Panc1 (cell line): ENCODE measurements around the gene THRB. TPM values are rescaled to one million over a fixed set of nuclear protein-coding genes. Genes with fewer than 3 reads are reported as not detected.

Experiments
- ATAC-seq: fragments of 200-7000 bp; cut with Tn5 transposase; 2 replicates; pipeline ENCODE4 v1.9.1; 2020; ENCODE audit warnings: mild to moderate bottlenecking, moderate library complexity
- BruUV-seq: library from RNA; stranded (reverse); fragments of 400-500 nt; replicated peaks from 2 replicates; lab custom pipeline; 2021; lab: Mats Ljungman, UMichigan
- CTCF ChIA-PET: fragments of 300-600 bp; sonication (Branson Sonifier 250); formaldehyde crosslinking; loops from one replicate; lab custom pipeline; 2022; ENCODE audit warnings: antibody characterized with exemption; lab: Charles Lee
- POLR2A ChIA-PET: fragments of 300-600 bp; sonication (Branson Sonifier 250); formaldehyde crosslinking; loops from one replicate; lab custom pipeline; 2022; ENCODE audit warnings: antibody characterized with exemption; lab: Charles Lee
- DNase-seq: peaks from one replicate; pipeline ENCODE4 v3.0.0-alpha.2; 2010; ENCODE audit warnings: low read depth, low spot score
- H3K27ac ChIP-seq: 2 replicates; pipeline ENCODE4 v1.5.1; 2011; ENCODE audit warnings: mild to moderate bottlenecking, low read length, inconsistent platforms
- H3K27me3 ChIP-seq: fragments of 200-500 bp; sonication (Bioruptor generic); 2 replicates; pipeline ENCODE4 v1.6.0; 2014; ENCODE audit warnings: low read length, inconsistent platforms; ENCODE audit not compliant: control insufficient read depth, insufficient read depth
- H3K36me3 ChIP-seq: fragments of 200-500 bp; sonication (Bioruptor generic); 2 replicates; pipeline ENCODE4 v1.5.1; 2014; ENCODE audit warnings: inconsistent platforms, mild to moderate bottlenecking, low read length, moderate library complexity; ENCODE audit not compliant: control insufficient read depth, insufficient read depth
- H3K4me1 ChIP-seq: 2 replicates; pipeline ENCODE4 v1.5.1; 2011; ENCODE audit warnings: inconsistent platforms, mild to moderate bottlenecking, low read length, moderate library complexity; ENCODE audit not compliant: control insufficient read depth, insufficient read depth
- H3K4me3 ChIP-seq, 2 experiments: 2 replicates each; pipeline ENCODE4 v1.5.1; 2011 to 2012; ENCODE audit warnings: low read depth in 2 of 2, low read length in 2 of 2, mild to moderate bottlenecking in 2 of 2, inconsistent platforms in 1 of 2, moderate library complexity in 1 of 2
- H3K9me3 ChIP-seq: fragments of 200-500 bp; sonication (Bioruptor generic); 2 replicates; pipeline ENCODE4 v1.5.1; 2014; ENCODE audit warnings: low read depth, mild to moderate bottlenecking, inconsistent platforms, low read length, moderate library complexity; ENCODE audit not compliant: control insufficient read depth, insufficient read depth
- CTCF ChIP-seq: fragments of 450-650 bp; IDR thresholded peaks from 2 replicates; pipeline ENCODE4 v1.5.1; 2017; ENCODE audit warnings: mild to moderate bottlenecking
- POLR2AphosphoS5 ChIP-seq: IDR thresholded peaks from 2 replicates; pipeline ENCODE4 v1.6.1; 2012; ENCODE audit warnings: mild to moderate bottlenecking, low read depth, low read length, moderate library complexity
- REST ChIP-seq, 2 experiments: IDR thresholded peaks; 2 replicates each; pipeline ENCODE4 v1.6.1; 2011 to 2012; ENCODE audit warnings: low read depth in 2 of 2, control low read depth in 1 of 2, low read length in 1 of 2, mild to moderate bottlenecking in 1 of 2, moderate library complexity in 1 of 2; ENCODE audit not compliant: insufficient read depth in 1 of 2
- SIN3A ChIP-seq: IDR thresholded peaks from 2 replicates; pipeline ENCODE4 v1.6.1; 2012; ENCODE audit warnings: low read depth, mild to moderate bottlenecking, low read length, moderate library complexity, borderline replicate concordance; ENCODE audit not compliant: insufficient read depth
- TCF7L2 ChIP-seq: IDR thresholded peaks from 2 replicates; pipeline ENCODE4 v1.6.1; 2011; ENCODE audit warnings: mild to moderate bottlenecking, low read depth, low read length, inconsistent platforms
- in situ Hi-C: cut with HindIII; loops from 2 replicates; pipeline ENCODE4 v1.10.0; 2016; ENCODE audit warnings: low sequenced_read_pairs, low pct_unique_long_range_greater_than_20kb
- intact Hi-C: fragments of 100-400 bp; cut with micrococcal nuclease; formaldehyde crosslinking; loops from one replicate; pipeline ENCODE4 v1.10.0; 2022; ENCODE audit not compliant: unreplicated experiment
- total RNA-seq: library from RNA; stranded (reverse); gene quantifications from one replicate; pipeline ENCODE4 v1.2.1, GENCODE V29; 2021; ENCODE audit not compliant: unreplicated experiment

THRB gene
- total RNA-seq, 1 experiment from 2014 or later, result 3.9 TPM

GRCh38 chr3:24197809-24198208, 296.8 kb downstream of the THRB start:
- Histone ChIP-seq H3K4me1 (no peaks in the 10 kb centered on the region), H3K36me3 (no peaks in the 10 kb centered on the region), H3K4me3 (no peak overlapping the region), H3K9me3 (no peaks in the 10 kb centered on the region), H3K27me3 (no peaks in the 10 kb centered on the region), H3K27ac (no peak overlapping the region)
- ChIA-PET CTCF (interaction anchor here (0.7 kb wide), 1 partner anchor 32 kb away, joined by 3 read pairs; no protein-coding TSS in a partner anchor), POLR2A (interaction anchor here (0.6 kb wide), 1 partner anchor 277 kb away, joined by 3 read pairs; no protein-coding TSS in a partner anchor)
- DNase-seq (no peak), ATAC-seq (no peak)
- in situ Hi-C loops (no loop called here), intact Hi-C loops (no loop called here)
- no TSS peak for BruUV-seq
- no peak for TF ChIP-seq TCF7L2
- no peak for TF ChIP-seq SIN3A
- no peak for TF ChIP-seq CTCF
- no peak for TF ChIP-seq REST (IDR thresholded peaks at IDR 0.05; ENCODE audit: insufficient read depth in 1 of 2, low read depth in 2 of 2, low read length in 1 of 2)

GRCh38 chr3:24196526-24196925, 298.1 kb downstream of the THRB start:
- H3K4me3 ChIP-seq, result no peak overlapping the region
- no peaks in the 10 kb centered on the region for H3K4me1 ChIP-seq
- no peak for DNase-seq
- ATAC-seq, result no peak
- in situ Hi-C loops (no loop called here), intact Hi-C loops (no loop called here)
- BruUV-seq, result no TSS peak
- no peaks in the 10 kb centered on the region for H3K36me3 ChIP-seq
- no peaks in the 10 kb centered on the region for H3K9me3 ChIP-seq
- TF ChIP-seq TCF7L2, result no peak
- TF ChIP-seq SIN3A, result no peak
- H3K27ac ChIP-seq, result no peak overlapping the region
- ChIA-PET CTCF (no interaction called here), POLR2A (no interaction called here)
- no peaks in the 10 kb centered on the region for H3K27me3 ChIP-seq

- in situ Hi-C loops, result no loop called here
- no TSS peak for BruUV-seq
- Histone ChIP-seq H3K9me3 (no peaks in the 10 kb centered on the region), H3K27me3 (no peaks in the 10 kb centered on the region), H3K4me3 (no peak overlapping the region), H3K36me3 (no peaks in the 10 kb centered on the region), H3K4me1 (no peaks in the 10 kb centered on the region), H3K27ac (no peak overlapping the region)
- intact Hi-C loops, result no loop called here
- POLR2A ChIA-PET, result no interaction called here
- DNase-seq, result no peak
- CTCF ChIA-PET, result no interaction called here
- no peak for ATAC-seq
- TF ChIP-seq TCF7L2 (no peak), REST (IDR thresholded peaks at IDR 0.05; ENCODE audit: insufficient read depth in 1 of 2, low read depth in 2 of 2, low read length in 1 of 2) (no peak), CTCF (no peak), POLR2AphosphoS5 (no peak), SIN3A (no peak)
These were observed 299.0 kb downstream of the THRB start for GRCh38 chr3:24195504-24196230.
